ENCODE measurements around the gene CCDC152.
"Not testable (repeated sequence)": the region's sequence is repeated elsewhere in the genome, so short reads cannot be mapped to it uniquely, and the experiment has no call there.

CCDC152 gene

GRCh38 chr5:42756606-42757601 lies at the start of gene CCDC152:
CCDC152 (plus strand) TSS chr5:42756818; CDS start chr5:42759122, 2,304 bp downstream.
- DNase-seq, result no peak

- DNase-seq, result no peak
Measured at GRCh38 chr5:42715785-42716184, 40.8 kb upstream of the CCDC152 start.

GRCh38 chr5:42718591-42718990 lies 38.0 kb upstream of the CCDC152 start:
- DNase-seq, result no peak

GRCh38 chr5:42719034-42719433 lies 37.6 kb upstream of the CCDC152 start:
- no peak for DNase-seq

GRCh38 chr5:42720251-42720650 lies 36.4 kb upstream of the CCDC152 start:
- no peak for DNase-seq

GRCh38 chr5:42721484-42721883 lies 35.1 kb upstream of the CCDC152 start:
- no peak for DNase-seq

GRCh38 chr5:42734531-42735058 lies 22.0 kb upstream of the CCDC152 start:
- not testable (repeated sequence) for DNase-seq

- DNase-seq, result no peak
Measured at GRCh38 chr5:42740920-42741319, 15.7 kb upstream of the CCDC152 start.

- no peak for DNase-seq
Measured at GRCh38 chr5:42745426-42745825, 11.2 kb upstream of the CCDC152 start.

- DNase-seq, result no peak
Measured at GRCh38 chr5:42745856-42746255, 10.8 kb upstream of the CCDC152 start.

GRCh38 chr5:42749020-42749419 lies 7.6 kb upstream of the CCDC152 start:
- no peak for DNase-seq

- DNase-seq, result no peak
Measured at GRCh38 chr5:42750507-42750906, 6.1 kb upstream of the CCDC152 start.

- DNase-seq, result no peak
Measured at GRCh38 chr5:42751044-42751443, 5.6 kb upstream of the CCDC152 start.

GRCh38 chr5:42753099-42753498 lies 3.5 kb upstream of the CCDC152 start:
- no peak for DNase-seq

GRCh38 chr5:42759456-42759855 lies 2.8 kb downstream of the CCDC152 start:
- DNase-seq, result no peak

GRCh38 chr5:42760426-42760825 lies 3.8 kb downstream of the CCDC152 start:
- no peak for DNase-seq

GRCh38 chr5:42761791-42762190 lies 5.2 kb downstream of the CCDC152 start:
- DNase-seq, result no peak

GRCh38 chr5:42767491-42768105 lies 11.0 kb downstream of the CCDC152 start:
- no peak for DNase-seq

- DNase-seq, result no peak
Measured at GRCh38 chr5:42768106-42768504, 11.5 kb downstream of the CCDC152 start.

- DNase-seq, result no peak
Measured at GRCh38 chr5:42770003-42770402, 13.4 kb downstream of the CCDC152 start.

- no peak for DNase-seq
Measured at GRCh38 chr5:42772265-42772993, 15.8 kb downstream of the CCDC152 start.

- no peak for DNase-seq
Measured at GRCh38 chr5:42779083-42779482, 22.5 kb downstream of the CCDC152 start.

GRCh38 chr5:42781584-42781983 lies 25.0 kb downstream of the CCDC152 start:
- no peak for DNase-seq
